GM12878 (cell line): ENCODE measurements around the gene MXI1.
"Not testable (repeated sequence)": the region's sequence is repeated elsewhere in the genome, so short reads cannot be mapped to it uniquely, and the experiment has no call there.

ENCODE experiments used
- RBBP5 ChIP-seq: fragments of 200-600 bp; sonication (generic); conservative IDR thresholded peaks from 2 replicates; pipeline ENCODE4 v1.6.1; 2016
- RFX5 ChIP-seq: IDR thresholded peaks from 2 replicates; pipeline ENCODE4 v1.6.1; 2011; ENCODE audit warnings: low read depth, low read length, improper control_type of control experiment

GRCh38 chr10:110185646-110186182, 21.7 kb upstream of the MXI1 start:
- TF ChIP-seq RFX5, RBBP5: not testable (repeated sequence)
